Pancreas (tissue), 10 donors: Measurements from ENCODE around the gene TMUB1. TPM values are rescaled to one million over a fixed set of nuclear protein-coding genes. Genes with fewer than 3 reads are reported as not detected.
A peak's percentile ranks its signal among the peaks of the same experiment; 100 is the strongest.

Experiments
- ATAC-seq, 4 donors: fragments of 200-7000 bp; cut with Tn5 transposase; one replicate each; pipeline versions ENCODE4 v1.8.0 to v1.9.1; 2020; ENCODE audit warnings: mild to moderate bottlenecking in 4 of 4, moderate library complexity in 4 of 4
- DNase-seq, 6 donors: peaks; one replicate each; pipeline ENCODE4 v3.0.0-alpha.2; 2020
- FAIRE-seq: peaks from 2 replicates; lab custom pipeline; 2012; peaks lifted over from hg19 to GRCh38; lab: Jason Lieb, UNC
- H3K27ac ChIP-seq, 4 donors: fragments of 200-600 bp; sonication (generic); 1 replicate in 3 of 4; 2 replicates in 1 of 4; pipeline versions ENCODE4 v1.5.0 to v1.8.0; 2020
- H3K27me3 ChIP-seq, 4 donors: fragments of 200-600 bp; one replicate each; pipeline ENCODE4 v1.8.0; 2021
- H3K36me3 ChIP-seq, 3 donors: fragments of 200-600 bp; sonication (generic) in 1 of 3; one replicate each; pipeline versions ENCODE4 v1.5.0 to v1.8.0; 2020 to 2021
- H3K4me1 ChIP-seq, 3 donors: fragments of 200-600 bp; one replicate each; pipeline ENCODE4 v1.8.0; 2021
- H3K4me3 ChIP-seq, 4 donors: fragments of 200-600 bp; sonication (generic) in 2 of 4; one replicate each; pipeline versions ENCODE4 v1.5.0 to v1.8.0; 2020 to 2021
- H3K9me3 ChIP-seq, 4 donors: fragments of 200-600 bp; one replicate each; pipeline ENCODE4 v1.8.0; 2021
- WGBS, 2 donors: extraction: QIAGEN DNeasy Blood & Tissue Kit; methylation state at CpG; one replicate each; pipeline ENCODE4 v1.1.7; 2013; 5-methylcytosine and 5-hydroxymethylcytosine counted together
- intact Hi-C, 3 donors: fragments of 100-400 bp; cut with DNase I; formaldehyde crosslinking; loops; one replicate each; pipeline versions ENCODE4 v1.11.1 to v1.14.2; 2022
- polyA plus RNA-seq, 2 donors: library from polyadenylated mRNA; stranded (reverse); fragments of 200-250 nt; gene quantifications; one replicate each; pipeline ENCODE4 v1.2.3, GENCODE V29; 2013
- total RNA-seq, 6 donors: library from RNA; stranded (reverse); fragmentation: NEBNext Ultra II Directional in 4 of 6; extraction: Animal tissue kit (Norgen Biotek cat#: 25700) in 4 of 6; gene quantifications; one replicate each; pipeline versions ENCODE4 v1.2.1 to v1.2.4, GENCODE V29; 2021 to 2023
- TF ChIP-seq, protein P1 (sequence below), 4 donors: fragments of 200-600 bp; sonication (generic) in 3 of 4; IDR thresholded peaks; one replicate each; pipeline versions ENCODE4 v1.5.0 to v1.8.0; 2021; ENCODE audit warnings: antibody characterized with exemption in 4 of 4
- donor health status: healthy with polysubstance abuse.
- donor health status: DM: no; HTN: no; CAD: no; lungs with moderate emphysema.
- donor health status: DM: no; HTN: no; CAD: no.
- donor health status: control.
- donor health status: control.
- donor health status: Bipolar disorder and iron deficiency.
- donor health status: DM: yes; HTN: yes; CAD: no.
- donor health status: DM: no; HTN: no; CAD: no.
- donor health status: DM: no; HTN: no; CAD: no.
- donor health status: DM: yes; HTN: yes; CAD: no.

TMUB1 gene
- total and polyA plus RNA-seq, 8 donors = 34.5 to 103 (median 44.1) TPM

DNA sequence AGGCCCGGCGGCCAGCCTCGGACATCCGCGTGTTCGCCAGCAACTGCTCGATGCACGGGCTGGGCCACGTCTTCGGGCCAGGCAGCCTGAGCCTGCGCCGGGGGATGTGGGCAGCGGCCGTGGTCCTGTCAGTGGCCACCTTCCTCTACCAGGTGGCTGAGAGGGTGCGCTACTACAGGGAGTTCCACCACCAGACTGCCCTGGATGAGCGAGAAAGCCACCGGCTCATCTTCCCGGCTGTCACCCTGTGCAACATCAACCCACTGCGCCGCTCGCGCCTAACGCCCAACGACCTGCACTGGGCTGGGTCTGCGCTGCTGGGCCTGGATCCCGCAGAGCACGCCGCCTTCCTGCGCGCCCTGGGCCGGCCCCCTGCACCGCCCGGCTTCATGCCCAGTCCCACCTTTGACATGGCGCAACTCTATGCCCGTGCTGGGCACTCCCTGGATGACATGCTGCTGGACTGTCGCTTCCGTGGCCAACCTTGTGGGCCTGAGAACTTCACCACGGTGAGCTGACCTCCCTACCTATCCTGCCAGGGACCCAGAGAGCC is 34.3 kb downstream of the TMUB1 start:
- Histone ChIP-seq H3K27ac (no peak overlapping the region), H3K36me3 (no peaks in the 10 kb centered on the region), H3K4me3 (no peak overlapping the region), H3K27me3 (no peaks in the 10 kb centered on the region), H3K9me3 (no peaks in the 10 kb centered on the region), H3K4me1 (peaks cover 0 to 4% (median 0%) of the 10 kb centered on the region in 3 donors)
- 84 to 86% methylated on average over 38 of the region's 38 CpGs for WGBS, 2 donors
- DNase-seq = peak in 1 of 6 donors; percentile 68
- TF ChIP-seq, protein P1, sequence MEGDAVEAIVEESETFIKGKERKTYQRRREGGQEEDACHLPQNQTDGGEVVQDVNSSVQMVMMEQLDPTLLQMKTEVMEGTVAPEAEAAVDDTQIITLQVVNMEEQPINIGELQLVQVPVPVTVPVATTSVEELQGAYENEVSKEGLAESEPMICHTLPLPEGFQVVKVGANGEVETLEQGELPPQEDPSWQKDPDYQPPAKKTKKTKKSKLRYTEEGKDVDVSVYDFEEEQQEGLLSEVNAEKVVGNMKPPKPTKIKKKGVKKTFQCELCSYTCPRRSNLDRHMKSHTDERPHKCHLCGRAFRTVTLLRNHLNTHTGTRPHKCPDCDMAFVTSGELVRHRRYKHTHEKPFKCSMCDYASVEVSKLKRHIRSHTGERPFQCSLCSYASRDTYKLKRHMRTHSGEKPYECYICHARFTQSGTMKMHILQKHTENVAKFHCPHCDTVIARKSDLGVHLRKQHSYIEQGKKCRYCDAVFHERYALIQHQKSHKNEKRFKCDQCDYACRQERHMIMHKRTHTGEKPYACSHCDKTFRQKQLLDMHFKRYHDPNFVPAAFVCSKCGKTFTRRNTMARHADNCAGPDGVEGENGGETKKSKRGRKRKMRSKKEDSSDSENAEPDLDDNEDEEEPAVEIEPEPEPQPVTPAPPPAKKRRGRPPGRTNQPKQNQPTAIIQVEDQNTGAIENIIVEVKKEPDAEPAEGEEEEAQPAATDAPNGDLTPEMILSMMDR (IDR thresholded peaks at IDR 0.05) = no peak
- no peak for ATAC-seq
- FAIRE-seq = no peak
- intact Hi-C loops = no loop called here

DNA sequence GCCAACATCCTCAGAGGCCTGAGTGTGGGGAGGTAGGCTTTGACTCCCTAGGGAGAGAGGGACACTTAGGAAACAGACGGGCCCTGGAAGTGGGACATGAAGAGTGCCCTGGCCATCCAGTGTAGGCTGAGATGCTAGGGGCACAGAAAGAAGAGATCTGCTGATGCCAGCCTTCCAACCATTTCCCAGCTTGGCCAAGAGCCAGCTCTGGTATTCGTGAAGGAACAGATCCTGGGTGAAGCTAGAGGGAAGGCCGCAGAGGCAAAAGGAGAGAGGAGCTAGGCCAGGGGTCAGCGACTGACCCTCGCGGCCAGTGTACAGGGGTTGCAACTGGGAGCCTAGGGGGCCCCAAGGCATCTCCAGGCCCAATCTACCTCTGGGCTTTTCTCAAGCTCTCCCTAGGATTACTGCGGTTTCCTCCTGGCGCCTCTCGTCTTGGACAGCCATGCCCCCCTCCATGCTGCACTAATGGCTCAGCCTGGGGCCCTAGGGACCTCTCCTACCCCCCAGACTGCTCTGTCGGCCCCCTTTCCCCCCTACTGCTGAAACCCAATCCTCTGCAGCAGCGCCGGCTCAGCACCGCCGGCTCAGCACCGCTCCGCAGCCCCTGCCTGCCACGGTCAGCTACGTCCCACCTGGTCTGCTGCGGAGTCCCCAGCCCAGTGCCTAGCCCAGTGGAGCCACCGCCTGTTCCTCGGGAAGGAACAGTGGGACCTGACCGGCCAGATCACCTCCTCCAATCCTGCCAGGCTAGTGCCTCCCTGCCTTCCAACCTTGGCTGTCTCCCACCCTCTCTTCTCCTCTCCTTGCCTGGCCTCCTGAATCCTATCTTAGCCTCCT is 35.1 kb downstream of the TMUB1 start, which contains the start of gene ASIC3:
TSS of gene ASIC3 (plus strand) at position 556 of the 840 bp plus-strand sequence. CDS start 355 bp downstream, outside the sequence.
- TF ChIP-seq, protein P1 (IDR thresholded peaks at IDR 0.05) = no peak
- Histone ChIP-seq H3K27me3 (no peaks in the 10 kb centered on the region), H3K4me1 (peaks cover 0 to 4% (median 0%) of the 10 kb centered on the region in 3 donors), H3K27ac (no peak within 1 kb of the TSS), H3K9me3 (no peaks in the 10 kb centered on the region), H3K4me3 (no peak within 1 kb of the TSS), H3K36me3 (no peaks in the 10 kb centered on the region)
- FAIRE-seq = no peak
- no peak for ATAC-seq
- peak in 1 of 6 donors; percentile 72 for DNase-seq
- intact Hi-C loops = no loop called here
- WGBS, 2 donors = 71 to 78% methylated on average over 22 of the region's 22 CpGs

DNA sequence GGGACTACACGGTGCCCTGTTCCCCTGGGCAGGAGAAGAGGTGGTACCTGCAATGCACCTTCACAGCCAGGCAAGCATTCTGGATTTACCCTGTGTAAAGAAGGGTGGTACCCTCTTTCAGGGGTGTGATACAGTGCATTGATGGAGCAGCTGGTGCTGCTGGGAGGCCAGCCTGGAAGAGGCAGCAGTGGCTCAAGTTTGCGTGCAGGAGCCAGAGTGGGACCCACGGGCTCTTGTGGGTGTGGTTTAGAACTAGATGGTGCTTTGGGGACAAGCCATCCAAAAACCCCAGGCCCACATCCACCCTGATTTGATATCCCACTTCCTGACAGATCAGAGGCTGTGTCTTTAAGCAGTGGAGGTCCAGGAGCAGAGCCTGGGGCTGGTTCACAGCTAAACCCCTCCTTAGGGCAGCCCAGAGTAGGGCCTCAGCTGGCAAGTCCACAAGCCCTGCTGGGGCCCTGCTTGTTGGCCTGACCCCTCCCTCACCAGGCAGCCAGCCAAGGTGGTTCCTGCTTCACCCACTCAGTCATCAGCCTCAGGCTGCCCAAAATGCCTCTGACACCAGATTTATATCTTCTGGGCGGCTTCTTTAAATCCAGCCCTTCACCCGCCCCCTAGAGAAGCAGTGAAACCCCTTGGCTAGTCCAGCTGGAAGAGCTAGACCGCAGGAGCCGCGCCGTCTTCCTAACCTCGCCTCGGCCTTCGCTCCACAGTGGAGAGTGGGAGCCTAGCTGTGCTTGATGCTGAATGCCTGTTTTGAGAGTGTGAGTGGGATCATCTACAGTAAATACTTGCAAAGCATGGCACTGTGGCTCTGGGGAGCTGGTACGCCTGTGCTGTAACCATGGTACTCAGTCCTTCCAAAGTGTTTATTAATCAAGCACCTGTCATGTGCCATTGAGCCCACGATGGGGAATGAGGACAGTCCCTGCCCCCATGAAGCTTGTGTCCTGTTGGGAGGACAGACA is 36.4 kb downstream of the TMUB1 start:
- no peak overlapping the region for H3K4me3 ChIP-seq
- DNase-seq (peak in 1 of 6 donors; percentile 62), FAIRE-seq (no peak), ATAC-seq (no peak)
- intact Hi-C loops = no loop called here
- H3K4me1 ChIP-seq = peaks cover 0 to 4% (median 0%) of the 10 kb centered on the region in 3 donors
- WGBS, 2 donors = 73% methylated on average over 14 of the region's 14 CpGs
- H3K9me3 ChIP-seq = no peaks in the 10 kb centered on the region
- TF ChIP-seq, protein P1 (IDR thresholded peaks at IDR 0.05) = no peak
- no peak overlapping the region for H3K27ac ChIP-seq
- H3K36me3 ChIP-seq = no peaks in the 10 kb centered on the region
- H3K27me3 ChIP-seq = no peaks in the 10 kb centered on the region

DNA sequence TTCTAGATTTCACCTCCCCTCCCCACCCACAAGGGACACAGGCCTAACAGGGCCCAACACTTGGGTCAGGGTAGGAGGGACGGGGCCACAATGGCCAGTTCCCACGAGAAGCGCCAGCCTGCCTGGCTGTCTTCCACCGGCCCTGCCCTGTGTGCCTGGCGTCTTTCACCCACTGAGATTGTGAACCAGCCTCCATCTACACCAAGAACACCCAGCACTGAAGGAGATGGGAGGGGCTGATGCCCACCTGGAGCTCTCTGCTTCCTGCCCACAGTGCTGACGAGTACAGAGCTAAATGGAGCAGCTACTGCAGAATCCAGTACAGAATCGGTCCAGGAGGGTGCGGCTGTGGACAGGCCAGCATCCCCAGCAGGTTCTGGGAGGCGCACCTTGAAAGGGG is 37.3 kb downstream of the TMUB1 start:
- FAIRE-seq (no peak), DNase-seq (peak in 1 of 6 donors; percentile 15), ATAC-seq (no peak)
- Histone ChIP-seq H3K27me3 (no peaks in the 10 kb centered on the region), H3K4me3 (no peak overlapping the region), H3K9me3 (no peaks in the 10 kb centered on the region), H3K4me1 (peaks cover 0 to 2% (median 0%) of the 10 kb centered on the region in 3 donors), H3K27ac (no peak overlapping the region), H3K36me3 (no peaks in the 10 kb centered on the region)
- TF ChIP-seq, protein P1 (IDR thresholded peaks at IDR 0.05) = no peak
- WGBS, 2 donors = 77 to 82% methylated on average over 9 of the region's 9 CpGs
- intact Hi-C loops = no loop called here
